HEK293T (cell line): ENCODE measurements around the gene CCDC88C.

ENCODE experiments used
- ELF4 ChIP-seq: fragments of 450-650 bp; IDR thresholded peaks from 2 replicates; pipeline ENCODE4 v1.6.1; 2017; ENCODE audit warnings: antibody characterized with exemption
- HDGF ChIP-seq: fragments of 450-650 bp; IDR thresholded peaks from 2 replicates; pipeline ENCODE4 v1.6.1; 2017; ENCODE audit warnings: antibody characterized with exemption, borderline replicate concordance
- L3MBTL2 ChIP-seq: fragments of 450-650 bp; conservative IDR thresholded peaks from 2 replicates; pipeline ENCODE4 v1.6.1; 2016; ENCODE audit warnings: mild to moderate bottlenecking
- NFRKB ChIP-seq: fragments of 450-650 bp; IDR thresholded peaks from 2 replicates; pipeline ENCODE4 v1.6.1; 2016; ENCODE audit warnings: mild to moderate bottlenecking, moderate library complexity
- SP1 ChIP-seq: fragments of 450-650 bp; IDR thresholded peaks from 2 replicates; pipeline ENCODE4 v1.6.1; 2017
- SUZ12 ChIP-seq: fragments of 450-650 bp; IDR thresholded peaks from 2 replicates; pipeline ENCODE4 v1.6.1; 2016; ENCODE audit warnings: mild to moderate bottlenecking

DNA sequence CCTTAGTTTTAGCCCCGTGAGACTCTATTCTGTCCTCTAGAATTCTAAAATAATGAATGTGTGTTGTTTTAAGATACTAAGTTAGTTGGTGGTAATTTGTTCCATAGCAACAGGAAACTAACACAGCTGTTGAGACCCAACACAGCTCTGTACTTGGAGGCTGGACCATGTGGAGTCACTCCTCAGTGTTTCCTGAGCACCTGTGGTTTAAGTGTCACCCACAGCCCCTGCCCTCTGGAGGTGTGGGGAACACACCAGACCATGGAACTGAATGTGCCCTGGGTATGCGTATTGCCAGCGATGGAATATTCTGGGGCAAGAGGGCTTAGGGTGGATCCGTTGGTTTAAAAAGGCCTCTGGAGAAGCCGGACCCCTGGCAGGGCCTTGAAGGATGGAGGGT is 156.5 kb downstream of the CCDC88C start:
- TF ChIP-seq SP1 (no peak), NFRKB (no peak), HDGF (no peak), SUZ12 (no peak), L3MBTL2 (no peak), ELF4 (no peak)
